H1 (cell line): ENCODE data around the gene WDR26. TPM values are rescaled to one million over a fixed set of nuclear protein-coding genes. Genes with fewer than 3 reads are reported as not detected.
"Not testable (repeated sequence)": the region's sequence is repeated elsewhere in the genome, so short reads cannot be mapped to it uniquely, and the experiment has no call there.

Experiments used
- CTCF ChIA-PET: fragments of 300-600 bp; sonication (Branson Sonifier 250); formaldehyde crosslinking; loops from one replicate; lab custom pipeline; 2021; ENCODE audit not compliant: partially characterized antibody; lab: Charles Lee
- POLR2A ChIA-PET: fragments of 300-600 bp; sonication (Branson Sonifier 250); formaldehyde crosslinking; loops from one replicate; lab custom pipeline; 2021; ENCODE audit warnings: inconsistent platforms; ENCODE audit not compliant: partially characterized antibody; lab: Charles Lee
- DNase-seq, 2 experiments: peaks; one replicate each; pipeline versions ENCODE4 v3.0.0 to v3.0.0-alpha.2; 2010 to 2022; ENCODE audit warnings: low spot score in 2 of 2, low read depth in 1 of 2, mixed read lengths in 1 of 2
- FAIRE-seq: peaks from 2 replicates; lab custom pipeline; 2011; peaks lifted over from hg19 to GRCh38; lab: Jason Lieb, UNC
- H2AFZ ChIP-seq: 2 replicates; pipeline ENCODE4 v1.8.1; 2012; ENCODE audit warnings: low read length, inconsistent platforms
- H2AK5ac ChIP-seq: 2 replicates; pipeline ENCODE4 v1.6.1; 2013; ENCODE audit warnings: low read depth, low read length
- H2BK120ac ChIP-seq: replicated peaks from 2 replicates; pipeline ENCODE3; 2013; ENCODE audit warnings: low read depth, low read length, inconsistent platforms
- H2BK12ac ChIP-seq: 2 replicates; pipeline ENCODE4 v1.6.1; 2013; ENCODE audit warnings: low read depth, low read length
- H2BK15ac ChIP-seq: 2 replicates; pipeline ENCODE4 v1.6.1; 2013; ENCODE audit warnings: low read length
- H2BK20ac ChIP-seq: 2 replicates; pipeline ENCODE4 v1.6.1; 2013; ENCODE audit warnings: low read length
- H2BK5ac ChIP-seq: 2 replicates; pipeline ENCODE4 v1.6.1; 2013; ENCODE audit warnings: low read depth, low read length
- H3K14ac ChIP-seq: 2 replicates; pipeline ENCODE4 v1.6.1; 2013; ENCODE audit warnings: inconsistent platforms; ENCODE audit not compliant: insufficient read length
- H3K18ac ChIP-seq: 2 replicates; pipeline ENCODE4 v1.6.1; 2013; ENCODE audit warnings: low read length; ENCODE audit errors: extremely low read depth
- H3K23ac ChIP-seq: 2 replicates; pipeline ENCODE4 v1.6.1; 2013; ENCODE audit warnings: inconsistent platforms; ENCODE audit not compliant: insufficient read length
- H3K23me2 ChIP-seq: 2 replicates; pipeline ENCODE4 v1.6.1; 2013; ENCODE audit warnings: low read depth, low read length
- H3K27ac ChIP-seq: 2 replicates; pipeline ENCODE4 v1.6.1; 2011; ENCODE audit warnings: low read depth, low read length, inconsistent platforms
- H3K27me3 ChIP-seq, 4 experiments: replicated peaks in 1 of 4; 1 replicate in 1 of 4; 2 replicates in 3 of 4; pipeline versions ENCODE4 v1.6.1 to v1.8.1; 2011 to 2013; ENCODE audit warnings: low read length in 3 of 4, mild to moderate bottlenecking in 3 of 4, inconsistent platforms in 2 of 4, mixed read lengths in 2 of 4, moderate library complexity in 1 of 4; ENCODE audit not compliant: control insufficient read depth in 3 of 4, insufficient read depth in 3 of 4; ENCODE audit errors: extremely low read depth in 1 of 4
- H3K36me3 ChIP-seq, 4 experiments: 2 replicates each; pipeline versions ENCODE4 v1.6.1 to v1.8.1; 2011 to 2013; ENCODE audit warnings: mild to moderate bottlenecking in 4 of 4, low read length in 3 of 4, moderate library complexity in 2 of 4, control low read depth in 1 of 4, inconsistent platforms in 1 of 4; ENCODE audit not compliant: insufficient read depth in 4 of 4, control insufficient read depth in 2 of 4
- H3K4ac ChIP-seq: replicated peaks from 2 replicates; pipeline ENCODE3; 2013; ENCODE audit warnings: low read length, low read depth, mixed read lengths, inconsistent platforms; ENCODE audit not compliant: insufficient read length
- H3K4me1 ChIP-seq, 4 experiments: replicated peaks in 1 of 4; 1 replicate in 1 of 4; 2 replicates in 3 of 4; pipeline versions ENCODE4 v1.6.1 to v1.8.1; 2011 to 2013; ENCODE audit warnings: low read length in 3 of 4, inconsistent platforms in 2 of 4, mixed read lengths in 1 of 4; ENCODE audit not compliant: insufficient read depth in 4 of 4, control insufficient read depth in 3 of 4
- H3K4me2 ChIP-seq, 2 experiments: 2 replicates each; pipeline versions ENCODE4 v1.6.1 to v1.8.1; 2011 to 2013; ENCODE audit warnings: low read depth in 2 of 2, low read length in 2 of 2, control low read depth in 1 of 2, inconsistent platforms in 1 of 2, mild to moderate bottlenecking in 1 of 2; ENCODE audit not compliant: insufficient read depth in 1 of 2
- H3K4me3 ChIP-seq, 4 experiments: fragments of 200-600, 300-600 bp in 1 of 4; sonication (generic), shearing (Covaris generic), sonication (Bioruptor Twin) in 1 of 4; 2 replicates each; pipeline versions ENCODE4 v1.5.1 to v1.8.1; 2011 to 2016; ENCODE audit warnings: low read length in 4 of 4, low read depth in 3 of 4, control low read depth in 2 of 4, inconsistent platforms in 2 of 4, mild to moderate bottlenecking in 2 of 4, mixed read lengths in 1 of 4, moderate library complexity in 1 of 4; ENCODE audit not compliant: insufficient read depth in 2 of 4; ENCODE audit errors: extremely low read depth in 1 of 4
- H3K56ac ChIP-seq: replicated peaks from 2 replicates; pipeline ENCODE3; 2013; ENCODE audit warnings: low read depth, mild to moderate bottlenecking, mixed read lengths, low read length, inconsistent platforms; ENCODE audit not compliant: insufficient read length
- H3K79me1 ChIP-seq: 2 replicates; pipeline ENCODE4 v1.6.1; 2013; ENCODE audit warnings: low read depth, low read length, control low read depth
- H3K79me2 ChIP-seq, 2 experiments: 2 replicates each; pipeline versions ENCODE4 v1.6.1 to v1.8.1; 2012 to 2013; ENCODE audit warnings: low read length in 2 of 2, mild to moderate bottlenecking in 2 of 2, inconsistent platforms in 1 of 2; ENCODE audit not compliant: insufficient read depth in 2 of 2, control insufficient read depth in 1 of 2
- H3K9ac ChIP-seq, 4 experiments: replicated peaks in 1 of 4; 1 replicate in 1 of 4; 2 replicates in 3 of 4; pipeline versions ENCODE4 v1.6.1 to v1.8.1; 2011 to 2013; ENCODE audit warnings: low read depth in 3 of 4, low read length in 3 of 4, control low read depth in 2 of 4, mild to moderate bottlenecking in 2 of 4, moderate library complexity in 2 of 4, inconsistent platforms in 1 of 4; ENCODE audit errors: extremely low read depth in 1 of 4
- H3K9me3 ChIP-seq, 2 experiments: 2 replicates each; pipeline versions ENCODE4 v1.6.1 to v1.8.1; 2012 to 2013; ENCODE audit warnings: mild to moderate bottlenecking in 2 of 2, moderate library complexity in 2 of 2, control low read depth in 1 of 2, inconsistent platforms in 1 of 2, low read depth in 1 of 2, low read length in 1 of 2, mixed read lengths in 1 of 2; ENCODE audit not compliant: insufficient read depth in 2 of 2
- H4K20me1 ChIP-seq, 2 experiments: replicated peaks in 1 of 2; 2 replicates each; pipeline versions ENCODE3 to v1.8.1; 2011 to 2013; ENCODE audit warnings: inconsistent platforms in 2 of 2, low read length in 2 of 2, mild to moderate bottlenecking in 1 of 2; ENCODE audit not compliant: insufficient read depth in 2 of 2, control insufficient read depth in 1 of 2
- H4K5ac ChIP-seq: 2 replicates; pipeline ENCODE4 v1.6.1; 2013; ENCODE audit warnings: low read length, low read depth, mixed read lengths, inconsistent platforms; ENCODE audit not compliant: insufficient read length
- H4K8ac ChIP-seq: 2 replicates; pipeline ENCODE4 v1.8.0; 2013; ENCODE audit warnings: mild to moderate bottlenecking, moderate library complexity, low read length, inconsistent platforms; ENCODE audit not compliant: insufficient read depth; ENCODE audit errors: extremely low read depth
- H4K91ac ChIP-seq: replicated peaks from 2 replicates; pipeline ENCODE3; 2013; ENCODE audit warnings: low read length, mixed read lengths, inconsistent platforms; ENCODE audit not compliant: insufficient read length
- whole genome bisulfite sequencing, 2 experiments: shearing (Covaris generic) in 1 of 2; methylation state at CpG; one replicate each; pipeline versions ENCODE4 v1.1.6 to v1.1.7; 2013 to 2015; ENCODE audit warnings: low lambda C conversion rate in 2 of 2, mixed read lengths in 2 of 2, inconsistent platforms in 1 of 2, low coverage in 1 of 2, missing lambda C conversion rate in 1 of 2; ENCODE audit not compliant: insufficient replicate concordance in 2 of 2, insufficient coverage in 1 of 2, insufficient read length in 1 of 2; ENCODE audit errors: extremely low coverage in 1 of 2, missing lambda C conversion rate in 1 of 2; 5-methylcytosine and 5-hydroxymethylcytosine counted together
- polyA plus RNA-seq, 7 experiments: library from polyadenylated mRNA; depleted of rRNA in 3 of 7; stranded (reverse) in 5 of 7; unstranded in 2 of 7; fragments of >200 nt in 5 of 7; fragments of 200-250 nt in 2 of 7; gene quantifications; 1 replicate in 5 of 7; 2 replicates in 1 of 7; 4 replicates in 1 of 7; pipeline versions ENCODE4 v1.2.1 to v1.2.3, GENCODE V29; 2011 to 2013; ENCODE audit warnings: missing spikeins in 2 of 7, mixed read lengths in 2 of 7
- total RNA-seq: library from RNA; stranded (reverse); fragmentation: NEBNext Ultra II Directional; extraction: Animal tissue kit (Norgen Biotek cat#: 25700); gene quantifications from 2 replicates; pipeline ENCODE4 v1.2.1, GENCODE V29; 2021

WDR26 gene
- total and polyA plus RNA-seq, 2 of the 8 experiments (the other 6 are each of a cell fraction or from before 2014, with no cell fraction given), result 18.0 to 72.5 TPM

DNA sequence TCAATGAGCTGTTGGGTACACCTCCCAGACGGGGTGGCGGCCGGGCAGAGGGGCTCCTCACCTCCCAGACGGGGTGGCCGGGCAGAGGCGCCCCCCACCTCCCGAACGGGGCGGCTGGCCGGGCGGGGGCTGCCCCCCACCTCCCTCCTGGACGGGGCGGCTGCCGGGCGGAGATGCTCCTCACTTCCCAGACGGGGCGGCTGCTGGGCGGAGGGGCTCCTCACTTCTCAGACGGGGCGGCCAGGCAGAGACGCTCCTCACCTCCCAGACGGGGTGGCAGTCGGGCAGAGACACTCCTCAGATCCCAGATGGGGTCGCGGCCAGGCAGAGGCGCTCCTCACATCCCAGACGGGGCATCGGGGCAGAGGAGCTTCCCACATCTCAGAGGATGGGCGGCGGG is 84.9 kb downstream of the WDR26 start:
- H3K56ac ChIP-seq, H4K91ac ChIP-seq, FAIRE-seq, H2BK120ac ChIP-seq, H3K18ac ChIP-seq, H3K36me3 ChIP-seq, H3K79me1 ChIP-seq, H3K4me1 ChIP-seq, H2BK15ac ChIP-seq, DNase-seq, H3K23ac ChIP-seq, POLR2A ChIA-PET, H2BK20ac ChIP-seq, H3K27ac ChIP-seq, H3K4me3 ChIP-seq, H3K27me3 ChIP-seq, H2BK5ac ChIP-seq, H3K23me2 ChIP-seq, H3K4me2 ChIP-seq, H3K4ac ChIP-seq, H2AFZ ChIP-seq, H3K79me2 ChIP-seq, H3K14ac ChIP-seq, H4K5ac ChIP-seq, H4K20me1 ChIP-seq, H2BK12ac ChIP-seq, H2AK5ac ChIP-seq, H4K8ac ChIP-seq, H3K9ac ChIP-seq: not testable (repeated sequence)
- peaks cover 4 to 22% of the 10 kb centered on the region in 2 experiments; a peak in 1 of 4 replicates for H3K9me3 ChIP-seq
- WGBS, 2 experiments, result 84% methylated on average over 7 of the region's 30 CpGs; no CpG with 5 or more reads in 1 of the 2 experiments
- CTCF ChIA-PET, result interaction anchor here (0.5 kb wide), 1 partner anchor 134 kb away, joined by 3 read pairs; no protein-coding TSS in a partner anchor
